ENCODE data around the gene SENP8.

The SENP8 gene

DNA sequence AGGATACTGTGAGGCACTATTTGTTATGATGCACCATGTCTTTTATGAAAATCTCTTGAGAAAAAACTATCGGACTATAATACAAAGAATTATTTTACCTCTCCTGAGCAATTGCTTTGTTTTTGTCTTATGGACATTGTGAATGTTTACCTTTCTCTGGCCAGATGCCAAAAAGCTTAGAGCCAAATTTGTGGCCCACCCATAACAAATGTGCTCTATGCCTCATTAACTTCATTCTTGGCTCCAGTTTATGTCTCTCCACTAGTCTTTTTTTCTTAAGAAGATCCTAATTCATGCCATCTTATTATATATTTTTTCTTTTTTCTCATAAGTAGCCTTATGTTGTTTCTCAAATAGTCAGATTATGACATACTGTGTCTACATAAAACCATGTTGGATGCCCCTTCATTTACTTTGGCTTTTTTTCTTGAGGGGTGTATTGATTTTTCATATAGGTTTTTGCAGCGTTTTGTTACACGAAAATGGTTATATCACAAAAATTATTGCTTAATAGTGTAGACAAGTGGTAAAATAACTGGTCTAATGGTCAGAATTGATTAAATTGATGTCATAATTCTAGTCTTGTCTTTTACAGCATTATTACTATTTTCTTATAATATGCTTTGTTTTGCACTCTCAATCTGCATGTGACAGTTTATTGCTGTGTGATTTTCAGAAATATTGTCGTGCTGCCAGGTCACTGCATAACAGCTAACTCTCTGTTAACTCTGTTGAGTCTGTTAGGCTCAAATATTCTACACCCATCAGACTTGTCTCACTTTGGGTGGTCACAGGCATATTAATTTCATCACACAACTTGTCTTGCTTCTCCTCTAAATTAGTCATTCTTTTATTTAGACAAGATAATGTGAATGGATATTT, 18.2 kb downstream of the SENP8 start:
- no peak overlapping the region for H3K4me3 ChIP-seq (replicated peaks in 1 of 2; ENCODE audit: low read depth in 2 of 2, low read length in 2 of 2)
- DNase-seq (ENCODE audit: low read depth in 2 of 2) = no peak
- TF ChIP-seq, protein P1, sequence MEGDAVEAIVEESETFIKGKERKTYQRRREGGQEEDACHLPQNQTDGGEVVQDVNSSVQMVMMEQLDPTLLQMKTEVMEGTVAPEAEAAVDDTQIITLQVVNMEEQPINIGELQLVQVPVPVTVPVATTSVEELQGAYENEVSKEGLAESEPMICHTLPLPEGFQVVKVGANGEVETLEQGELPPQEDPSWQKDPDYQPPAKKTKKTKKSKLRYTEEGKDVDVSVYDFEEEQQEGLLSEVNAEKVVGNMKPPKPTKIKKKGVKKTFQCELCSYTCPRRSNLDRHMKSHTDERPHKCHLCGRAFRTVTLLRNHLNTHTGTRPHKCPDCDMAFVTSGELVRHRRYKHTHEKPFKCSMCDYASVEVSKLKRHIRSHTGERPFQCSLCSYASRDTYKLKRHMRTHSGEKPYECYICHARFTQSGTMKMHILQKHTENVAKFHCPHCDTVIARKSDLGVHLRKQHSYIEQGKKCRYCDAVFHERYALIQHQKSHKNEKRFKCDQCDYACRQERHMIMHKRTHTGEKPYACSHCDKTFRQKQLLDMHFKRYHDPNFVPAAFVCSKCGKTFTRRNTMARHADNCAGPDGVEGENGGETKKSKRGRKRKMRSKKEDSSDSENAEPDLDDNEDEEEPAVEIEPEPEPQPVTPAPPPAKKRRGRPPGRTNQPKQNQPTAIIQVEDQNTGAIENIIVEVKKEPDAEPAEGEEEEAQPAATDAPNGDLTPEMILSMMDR (IDR thresholded peaks at IDR 0.05; ENCODE audit: low read depth, low read length) = no peak

DNA sequence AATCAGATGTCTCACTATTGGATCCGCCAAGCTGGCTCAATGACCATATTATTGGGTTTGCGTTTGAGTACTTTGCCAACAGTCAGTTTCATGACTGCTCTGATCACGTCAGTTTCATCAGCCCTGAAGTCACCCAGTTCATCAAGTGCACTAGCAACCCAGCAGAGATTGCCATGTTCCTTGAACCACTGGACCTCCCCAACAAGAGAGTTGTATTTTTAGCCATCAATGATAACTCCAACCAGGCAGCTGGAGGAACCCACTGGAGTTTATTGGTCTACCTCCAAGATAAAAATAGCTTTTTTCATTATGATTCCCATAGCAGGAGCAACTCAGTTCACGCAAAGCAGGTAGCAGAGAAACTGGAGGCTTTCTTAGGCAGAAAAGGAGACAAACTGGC, 21.5 kb downstream of the SENP8 start:
- DNase-seq (ENCODE audit: low read depth in 2 of 2) = no peak
- no peak overlapping the region for H3K4me3 ChIP-seq (replicated peaks in 1 of 2; ENCODE audit: low read depth in 2 of 2, low read length in 2 of 2)
- TF ChIP-seq, protein P1 (IDR thresholded peaks at IDR 0.05; ENCODE audit: low read depth, low read length) = no peak

- DNase-seq (ENCODE audit: low read depth in 2 of 2) = no peak
Measured at GRCh38 chr15:72140088-72140487, 21.9 kb downstream of the SENP8 start.

GRCh38 chr15:72141171-72142084, 23.2 kb downstream of the SENP8 start:
- TF ChIP-seq, protein P1 (IDR thresholded peaks at IDR 0.05; ENCODE audit: low read depth, low read length) = no peak
- H3K4me3 ChIP-seq (replicated peaks in 1 of 2; ENCODE audit: low read depth in 2 of 2, low read length in 2 of 2) = no peak overlapping the region
- no peak for DNase-seq (ENCODE audit: low read depth in 2 of 2)

More at GRCh38 chr15:72140088-72140487, 21.9 kb downstream of the SENP8 start:
- TF ChIP-seq, protein P1 (IDR thresholded peaks at IDR 0.05; ENCODE audit: low read depth, low read length) = no peak
- H3K4me3 ChIP-seq (replicated peaks in 1 of 2; ENCODE audit: low read depth in 2 of 2, low read length in 2 of 2) = no peak overlapping the region

- DNase-seq (ENCODE audit: low read depth in 2 of 2) = no peak
- TF ChIP-seq, protein P1 (IDR thresholded peaks at IDR 0.05; ENCODE audit: low read depth, low read length) = no peak
- H3K4me3 ChIP-seq (replicated peaks in 1 of 2; ENCODE audit: low read depth in 2 of 2, low read length in 2 of 2) = no peak overlapping the region
Measured at GRCh38 chr15:72146221-72146620, 28.0 kb downstream of the SENP8 start.

DNA sequence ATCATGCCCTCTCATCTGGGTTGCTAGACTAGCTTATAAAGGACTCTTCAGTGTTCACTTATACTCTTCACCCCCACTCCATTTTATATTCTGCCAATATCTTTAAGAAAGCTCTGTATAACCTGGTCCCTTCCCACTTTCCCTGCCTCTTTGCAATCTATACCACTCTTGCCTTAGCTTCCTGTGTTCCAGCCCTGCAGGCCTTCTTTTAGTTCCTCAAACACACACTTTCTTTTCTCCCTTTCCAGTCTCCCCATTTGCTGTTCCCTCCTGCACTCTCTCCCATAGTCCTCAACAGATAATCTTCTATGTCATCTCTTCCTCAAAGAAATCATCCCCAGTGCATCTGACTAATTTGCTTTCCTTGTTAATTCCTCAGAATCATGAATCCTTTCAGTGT, 28.7 kb downstream of the SENP8 start:
- no peak overlapping the region for H3K4me3 ChIP-seq (replicated peaks in 1 of 2; ENCODE audit: low read depth in 2 of 2, low read length in 2 of 2)
- no peak for DNase-seq (ENCODE audit: low read depth in 2 of 2)
- TF ChIP-seq, protein P1 (IDR thresholded peaks at IDR 0.05; ENCODE audit: low read depth, low read length) = no peak
